ENCODE results near the gene LRRC8C. TPM values are rescaled to one million over a fixed set of nuclear protein-coding genes. Genes with fewer than 3 reads are reported as not detected.

Gene LRRC8C
- total and polyA plus RNA-seq, 10 of the 15 experiments (the other 5 are each of a cell fraction or from before 2014, with no cell fraction given): 2.3 to 16.3 (median 10.8) TPM

- TF ChIP-seq E2F4 (IDR thresholded peaks at IDR 0.05; ENCODE audit: low read depth, low read length) (no peak), IKZF1 (conservative IDR thresholded peaks at IDR 0.05) (0 out of 2 replicates have a peak, but pooled peaks have one; percentile 10)
These were observed 22.4 kb upstream of the LRRC8C start (continued) for GRCh38 chr1:89610457-89611011.

GRCh38 chr1:89611721-89612120 is 21.2 kb upstream of the LRRC8C start:
- H3K27ac ChIP-seq (ENCODE audit: control insufficient read depth, insufficient read depth): no peak overlapping the region; the same call in 1 of the 2 replicates
- CTCF ChIA-PET: interaction anchor here (0.7 to 3.1 kb wide), 17 partner anchors 10 to 336 kb away, joined by 3 to 22 read pairs (median 4); no protein-coding TSS in a partner anchor
- H3K4me1 ChIP-seq (ENCODE audit: control insufficient read depth, insufficient read depth, low read length): peaks cover 26% of the 10 kb centered on the region
- FAIRE-seq (peak; percentile 93), DNase-seq (ENCODE audit: low read depth, low spot score) (peak; percentile 79), ATAC-seq (peak; percentile 95)
- H3K79me2 ChIP-seq (ENCODE audit: control insufficient read depth, insufficient read depth, low read length): no peaks in the 10 kb centered on the region
- 0% methylated on average over 1 of the region's 1 CpG for WGBS (ENCODE audit: insufficient coverage, insufficient replicate concordance, low lambda C conversion rate, missing lambda C conversion rate)
- H3K4me2 ChIP-seq (ENCODE audit: control insufficient read depth, insufficient read depth): peak overlapping the region; percentile 47
- no peaks in the 10 kb centered on the region; a peak in 1 of 4 replicates for H3K27me3 ChIP-seq (replicated peaks in 1 of 2; ENCODE audit: control insufficient read depth in 2 of 2, insufficient read depth in 2 of 2, low read length in 1 of 2)
- H3K9me3 ChIP-seq (replicated peaks; ENCODE audit: control insufficient read depth, insufficient read depth, low read length): no peaks in the 10 kb centered on the region; the same call in 2 of the 3 replicates
- H4K20me1 ChIP-seq (ENCODE audit: control insufficient read depth, insufficient read depth): no peaks in the 10 kb centered on the region; the same call in 1 of the 2 replicates
- POLR2A ChIA-PET: interaction anchor here (0.7 to 1.6 kb wide), 11 partner anchors 10 to 570 kb away, joined by 3 to 9 read pairs (median 4); no protein-coding TSS in a partner anchor
- SMC1A ChIA-PET (ENCODE audit: uncharacterized antibody, unreplicated experiment): interaction anchor here (0.6 to 2.5 kb wide), 30 partner anchors 10 to 850 kb away, joined by 3 to 42 read pairs (median 4); partner anchors contain the start of gene LRRC8C
- H3K36me3 ChIP-seq (ENCODE audit: control insufficient read depth in 2 of 2, insufficient read depth in 2 of 2, low read length in 1 of 2): no peaks in the 10 kb centered on the region
- no peak overlapping the region for H2AFZ ChIP-seq (ENCODE audit: control insufficient read depth, low read depth, low read length)
- in situ Hi-C loops (cut with MboI): no loop called here
- H3K4me3 ChIP-seq: no peak overlapping the region
- RAD21 ChIA-PET (ENCODE audit: unreplicated experiment): interaction anchor here (0.7 to 2.6 kb wide), 26 partner anchors 8 to 300 kb away, joined by 3 to 28 read pairs (median 4); partner anchors contain the start of gene LRRC8C
- intact Hi-C loops (cut with micrococcal nuclease; ENCODE audit: unreplicated experiment): loop anchor here (5.0 kb wide), 1 partner anchor 151 kb away; no protein-coding TSS in a partner anchor
- no peak overlapping the region for H3K9ac ChIP-seq (ENCODE audit: control insufficient read depth, insufficient read depth, low read length)
- BruUV-seq (replicated peaks): no TSS peak
- TF ChIP-seq YBX1 (IDR thresholded peaks at IDR 0.05): no peak
- no peak for TF ChIP-seq MAX (IDR thresholded peaks at IDR 0.05; ENCODE audit: low read depth, low read length)
- TF ChIP-seq IRF4 (IDR thresholded peaks at IDR 0.05; ENCODE audit: low read depth, low read length): peak; percentile 92
- peak; percentile 75 for TF ChIP-seq BMI1 (IDR thresholded peaks at IDR 0.05; ENCODE audit: borderline replicate concordance)
- TF ChIP-seq PKNOX1 (IDR thresholded peaks at IDR 0.05): no peak
- TF ChIP-seq ZNF592 (IDR thresholded peaks at IDR 0.05): 0 out of 2 replicates have a peak, but pooled peaks have one; percentile 27
- no peak for TF ChIP-seq POLR2AphosphoS5 (IDR thresholded peaks at IDR 0.05; ENCODE audit: low read length)
- TF ChIP-seq JUNB (IDR thresholded peaks at IDR 0.05): peak; percentile 96
- peak; percentile 64 for TF ChIP-seq MEF2B (IDR thresholded peaks at IDR 0.05; ENCODE audit: partially characterized antibody, poor library complexity, severe bottlenecking)
- TF ChIP-seq MTA3 (IDR thresholded peaks at IDR 0.05; ENCODE audit: borderline replicate concordance, low read length): peak; percentile 54; the same call in 1 of the 2 replicates
- TF ChIP-seq NR2C1 (IDR thresholded peaks at IDR 0.05): no peak
- TF ChIP-seq EED (IDR thresholded peaks at IDR 0.05; ENCODE audit: low read depth): peak; percentile 52; the same call in 1 of the 2 replicates
- TF ChIP-seq ZNF217 (IDR thresholded peaks at IDR 0.05): peak; percentile 85; the same call in 1 of the 2 replicates
- peak; percentile 70; the same call in 1 of the 2 replicates for TF ChIP-seq ATF7 (IDR thresholded peaks at IDR 0.05; ENCODE audit: low read depth)
